GM18951 (cell line): ENCODE data around the gene LARP6.
"Not testable (repeated sequence)": the region's sequence is repeated elsewhere in the genome, so short reads cannot be mapped to it uniquely, and the experiment has no call there.

Experiments used
- POLR2A ChIP-seq: IDR thresholded peaks from 4 replicates; pipeline ENCODE4 v1.6.1; 2011; ENCODE audit warnings: mild to moderate bottlenecking; ENCODE audit not compliant: insufficient read length, insufficient read depth; ENCODE audit errors: extremely low read depth
- in situ Hi-C: fragments of 300-500 bp; cut with MboI; formaldehyde crosslinking; loops from one replicate; pipeline ENCODE4 v1.12.0; 2022; ENCODE audit warnings: low sequenced_read_pairs, mixed read lengths, inconsistent platforms; ENCODE audit not compliant: unreplicated experiment

LARP6 gene

DNA sequence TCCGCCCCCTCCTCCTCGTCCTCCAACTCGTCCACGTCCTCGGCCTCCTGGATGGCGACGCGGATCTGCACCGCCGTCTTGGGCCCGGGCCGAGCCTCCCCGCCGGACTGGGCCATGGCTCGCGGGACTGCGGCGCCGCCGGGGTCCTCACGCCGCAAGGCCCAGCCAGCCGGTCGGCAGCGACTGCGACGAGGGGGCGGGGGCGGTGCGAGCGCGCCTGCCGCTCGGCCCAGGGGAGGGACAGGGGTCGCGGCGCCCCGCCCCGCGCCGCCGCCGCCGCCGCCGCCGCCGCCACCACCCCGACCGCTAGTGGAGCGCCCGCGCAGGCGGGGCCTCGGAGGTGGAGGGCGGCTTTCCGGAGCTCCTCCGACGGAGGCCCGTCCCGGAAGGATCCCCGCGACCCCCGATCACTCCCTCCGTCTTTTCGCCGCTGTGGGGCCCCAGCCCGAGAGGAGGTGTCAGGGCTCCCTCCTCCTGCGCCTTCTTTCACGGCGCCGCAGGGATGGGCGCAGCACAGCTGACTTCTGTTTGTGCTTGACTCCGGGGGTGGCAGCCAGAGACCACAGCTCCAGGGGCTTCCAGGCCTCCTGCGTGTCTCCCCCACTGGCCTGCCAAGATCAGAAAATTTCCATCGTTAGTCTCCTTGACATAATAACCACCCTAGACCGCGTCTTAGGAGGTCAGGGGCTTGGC is at the start of gene LARP6:
Gene LARP6 (minus strand): TSS at position 185 of the 693 bp plus-strand sequence. CDS start 69 bp downstream, at position 116.
- in situ Hi-C loops = no loop called here

DNA sequence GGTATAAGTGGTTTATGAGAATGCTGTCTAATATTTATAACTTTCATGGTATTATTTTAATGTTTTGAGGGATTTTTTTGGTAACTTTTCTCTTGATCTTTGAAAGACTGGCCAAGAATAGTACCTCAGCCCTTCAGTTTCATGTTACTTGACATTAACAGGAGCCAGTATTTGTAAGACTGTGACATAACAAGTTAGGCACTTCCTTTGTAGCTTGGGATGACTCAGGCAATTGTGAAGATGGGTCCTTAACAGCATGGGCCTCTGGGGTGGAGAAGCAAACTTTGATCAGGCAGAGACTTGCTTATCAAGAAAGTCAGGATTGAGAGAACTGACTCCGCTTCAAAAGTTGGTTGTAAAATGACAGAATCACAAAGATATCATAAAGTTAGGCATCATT is 48.1 kb upstream of the LARP6 start:
- no peak for TF ChIP-seq POLR2A
- in situ Hi-C loops = no loop called here

More for the DNA sequence above, at the start of gene LARP6:
- no peak for TF ChIP-seq POLR2A

DNA sequence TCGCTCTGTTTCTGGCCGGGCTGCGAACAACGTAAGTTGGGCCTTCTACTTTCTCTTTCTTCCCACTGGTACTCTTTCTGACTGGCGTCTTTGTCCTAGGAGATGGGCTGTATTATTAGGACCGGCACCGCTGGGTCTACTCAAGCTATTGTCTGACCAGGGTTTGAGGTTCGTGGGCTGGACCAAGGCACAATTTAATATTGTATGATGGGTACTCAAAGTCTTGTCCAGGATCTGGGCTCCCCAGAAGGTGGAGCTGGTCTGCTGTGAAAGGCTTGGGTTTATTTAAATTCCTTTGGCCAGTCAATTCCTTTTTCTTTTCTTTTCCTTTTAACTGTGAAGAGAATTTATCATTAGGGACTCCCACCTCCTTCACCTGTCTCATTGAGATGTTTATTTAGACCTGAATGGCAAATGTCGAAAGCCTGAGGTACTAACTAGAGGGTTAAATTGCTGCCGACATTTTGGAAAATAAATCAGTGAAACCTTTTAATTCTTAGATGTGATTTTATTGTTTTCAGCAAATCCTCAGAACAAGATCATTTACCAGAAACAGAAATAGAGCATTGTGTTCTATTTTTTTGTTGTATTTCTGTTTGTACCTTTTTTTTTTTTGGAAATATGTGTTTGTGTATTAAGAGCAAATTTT is 39.1 kb upstream of the LARP6 start:
- no peak for TF ChIP-seq POLR2A
- in situ Hi-C loops = no loop called here

DNA sequence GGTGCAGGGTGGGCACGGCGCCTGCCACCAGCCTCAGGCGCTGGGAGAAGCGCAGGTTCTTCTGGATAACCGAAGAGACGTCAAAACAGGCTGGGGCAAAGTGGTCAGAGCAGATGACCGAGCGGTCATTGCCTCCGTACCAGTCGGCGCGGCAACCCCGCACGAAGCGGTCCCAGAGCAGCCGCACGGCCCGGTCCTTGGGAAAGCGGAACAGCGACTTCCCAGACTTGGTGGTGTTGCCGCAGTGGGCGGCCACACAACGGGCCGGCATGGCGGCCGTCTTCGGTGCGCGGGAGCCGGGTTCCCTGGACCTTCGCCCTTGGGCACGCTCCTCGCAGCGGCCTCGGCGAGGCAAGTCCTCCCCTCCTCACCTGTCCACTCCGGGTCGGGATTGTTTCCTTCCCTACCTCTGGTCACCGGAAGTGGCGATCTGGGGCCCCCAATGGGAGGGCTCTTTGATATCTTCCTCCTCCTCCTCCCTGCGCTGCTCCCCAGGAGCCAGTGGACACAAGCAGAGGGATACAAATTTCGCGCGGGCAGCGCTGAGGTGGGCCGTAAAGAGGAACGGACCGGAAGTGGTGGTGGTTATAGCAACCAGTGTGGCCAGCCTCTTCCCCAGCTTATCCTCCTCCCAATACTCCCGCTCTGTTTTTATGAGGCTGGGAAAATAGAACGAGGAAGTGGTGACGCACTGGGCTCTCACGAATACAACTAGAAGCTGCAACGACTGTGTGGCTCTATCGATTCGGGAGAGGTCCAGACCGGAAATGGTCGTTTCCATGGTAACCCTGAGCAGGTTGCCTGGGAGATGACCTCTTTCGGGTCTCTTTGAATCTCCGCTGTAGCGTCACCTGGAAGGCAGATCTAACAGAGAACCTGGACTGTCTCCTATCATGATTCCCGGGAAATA is 38.3 kb upstream of the LARP6 start, which contains the start of the genes LRRC49 and THAP10:
Gene LRRC49 (plus strand): TSS at position 825 of the 910 bp plus-strand sequence. CDS start 69 bp downstream, at position 894.
Gene THAP10 (minus strand): TSS at position 432 of the 910 bp plus-strand sequence. CDS start 161 bp downstream, at position 271.
- in situ Hi-C loops = no loop called here
- TF ChIP-seq POLR2A = peak; percentile 36

DNA sequence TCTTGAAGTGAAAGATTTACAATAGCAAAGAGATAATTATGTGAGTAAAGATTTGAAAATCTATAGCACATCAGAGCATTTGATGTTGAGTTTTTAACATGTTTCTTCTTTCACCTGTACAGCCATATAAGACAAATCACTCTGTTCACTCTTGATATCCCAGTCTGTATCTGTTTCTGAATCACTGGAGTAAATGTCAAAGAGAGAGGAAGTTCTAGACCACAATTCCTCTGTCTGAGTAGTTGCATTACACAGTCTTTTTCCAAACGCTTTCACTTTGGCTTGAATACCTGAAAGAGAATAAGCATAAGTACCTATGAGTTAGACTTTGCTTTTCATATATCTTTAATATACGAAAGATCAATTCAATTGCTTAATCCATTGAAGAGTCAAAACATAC is 28.4 kb upstream of the LARP6 start:
- TF ChIP-seq POLR2A = no peak
- in situ Hi-C loops = no loop called here

DNA sequence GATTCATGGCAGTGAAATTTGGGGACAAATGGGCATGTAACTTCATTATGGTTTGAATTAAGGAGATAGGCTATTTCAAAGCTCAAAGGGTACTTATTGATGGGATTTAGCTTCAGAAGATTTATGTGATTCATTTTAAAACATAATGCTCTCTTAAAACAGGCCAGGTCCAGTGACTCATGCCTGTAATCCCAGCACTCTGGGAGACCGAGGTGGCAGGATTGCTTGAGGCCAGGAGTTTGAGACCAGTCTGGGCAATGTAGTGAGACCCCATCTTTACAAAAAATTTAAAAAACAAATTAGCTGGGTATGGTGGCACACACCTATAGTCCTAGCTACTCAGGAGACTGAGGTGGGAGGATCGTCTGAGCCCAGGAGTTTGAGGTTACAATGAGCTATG is 26.8 kb upstream of the LARP6 start:
- in situ Hi-C loops = no loop called here

DNA sequence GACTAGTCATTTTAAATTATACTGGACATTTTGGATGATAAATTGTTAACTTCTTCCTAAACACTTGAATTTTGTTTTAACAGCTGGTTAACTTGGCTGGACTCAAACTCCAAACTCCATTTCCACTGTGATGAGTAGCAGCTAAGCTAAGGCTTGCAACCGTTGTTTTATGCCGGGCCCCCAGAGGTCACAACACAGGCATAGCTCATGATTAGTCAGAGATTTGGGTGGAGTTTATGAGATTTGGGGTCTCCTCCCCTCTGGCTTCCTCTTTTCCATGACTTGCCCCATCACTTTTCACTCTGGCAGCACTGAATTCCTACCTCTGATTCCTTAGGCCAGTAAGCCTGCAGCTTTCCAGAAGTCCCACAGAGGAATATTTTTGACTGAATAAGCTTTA is 25.4 kb upstream of the LARP6 start:
- TF ChIP-seq POLR2A = no peak
- in situ Hi-C loops = no loop called here

More for the DNA sequence above, 26.8 kb upstream of the LARP6 start:
- TF ChIP-seq POLR2A = no peak

DNA sequence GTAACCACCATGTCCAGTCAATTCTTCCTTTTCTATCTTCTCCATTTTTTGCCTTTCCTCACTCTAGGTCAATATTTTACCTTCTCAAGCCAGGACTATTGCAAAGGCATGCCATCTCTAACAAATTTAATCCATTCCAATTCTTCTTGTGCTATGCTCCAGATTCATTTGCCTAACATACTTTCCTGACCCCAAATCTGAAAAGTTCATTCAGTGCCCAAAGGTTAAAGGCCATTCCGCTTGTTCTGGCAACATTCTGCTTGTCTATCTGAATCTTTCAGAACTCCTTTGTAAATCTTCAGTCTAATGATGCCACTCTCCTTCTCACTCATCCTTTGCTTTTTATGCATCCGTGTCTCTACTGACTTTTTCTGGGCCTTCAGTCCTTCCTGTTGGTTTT is 22.7 kb upstream of the LARP6 start:
- in situ Hi-C loops = no loop called here
- TF ChIP-seq POLR2A = no peak

DNA sequence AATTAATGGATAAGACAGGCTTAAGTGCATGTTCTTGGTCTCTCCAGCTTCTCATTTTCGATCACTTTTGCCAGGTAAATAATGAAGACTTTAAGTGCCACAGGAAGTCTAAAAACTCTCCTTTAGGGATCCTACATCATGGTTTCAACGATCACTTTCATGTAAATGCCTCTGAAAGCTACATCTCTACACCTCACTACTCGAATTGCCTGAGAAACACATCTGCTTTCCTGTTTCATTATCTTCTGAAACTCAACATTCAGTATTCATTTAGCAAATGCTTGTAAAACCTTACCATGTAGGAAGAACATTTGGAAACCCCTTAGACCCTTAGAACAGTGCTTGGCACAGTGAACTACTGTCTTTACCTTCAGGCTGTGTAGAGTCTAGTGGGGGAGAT is 22.1 kb upstream of the LARP6 start:
- TF ChIP-seq POLR2A = no peak
- in situ Hi-C loops = no loop called here

DNA sequence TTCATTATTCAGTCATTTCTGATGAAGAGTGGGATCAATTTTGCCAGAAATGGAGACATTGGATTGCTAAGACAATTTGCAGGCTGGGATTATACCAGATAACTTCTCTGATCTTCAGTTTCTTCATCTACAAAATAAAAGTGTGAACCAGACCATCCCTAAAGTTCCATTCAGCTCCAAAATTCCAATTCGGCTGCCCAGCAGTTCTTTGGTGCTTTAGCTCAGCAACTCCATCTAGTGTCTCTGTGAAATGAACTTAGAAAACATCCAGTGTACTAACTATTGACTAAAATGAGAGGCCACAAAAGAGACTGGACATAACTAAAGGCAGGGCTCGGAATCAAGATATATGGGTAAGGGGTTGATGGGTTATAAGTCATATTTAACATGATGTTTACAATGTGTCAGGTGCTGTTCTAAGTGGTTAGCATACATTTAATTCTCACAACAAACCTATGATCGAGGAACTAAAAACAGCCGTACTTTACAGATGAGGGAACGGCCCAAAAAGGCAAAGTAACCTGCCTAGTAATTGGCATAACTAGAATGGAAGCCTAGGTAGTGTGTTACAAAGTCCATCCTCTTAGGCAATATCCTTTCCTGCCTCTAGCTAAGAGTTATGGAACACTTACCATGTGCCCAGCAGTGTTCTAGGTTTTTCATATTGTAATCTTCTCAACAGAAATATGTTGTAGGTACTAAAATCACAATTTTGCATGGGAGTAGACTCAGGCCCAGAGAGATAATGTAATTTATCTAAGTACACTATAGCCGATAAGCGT is 21.2 kb upstream of the LARP6 start:
- no peak for TF ChIP-seq POLR2A
- in situ Hi-C loops = no loop called here

DNA sequence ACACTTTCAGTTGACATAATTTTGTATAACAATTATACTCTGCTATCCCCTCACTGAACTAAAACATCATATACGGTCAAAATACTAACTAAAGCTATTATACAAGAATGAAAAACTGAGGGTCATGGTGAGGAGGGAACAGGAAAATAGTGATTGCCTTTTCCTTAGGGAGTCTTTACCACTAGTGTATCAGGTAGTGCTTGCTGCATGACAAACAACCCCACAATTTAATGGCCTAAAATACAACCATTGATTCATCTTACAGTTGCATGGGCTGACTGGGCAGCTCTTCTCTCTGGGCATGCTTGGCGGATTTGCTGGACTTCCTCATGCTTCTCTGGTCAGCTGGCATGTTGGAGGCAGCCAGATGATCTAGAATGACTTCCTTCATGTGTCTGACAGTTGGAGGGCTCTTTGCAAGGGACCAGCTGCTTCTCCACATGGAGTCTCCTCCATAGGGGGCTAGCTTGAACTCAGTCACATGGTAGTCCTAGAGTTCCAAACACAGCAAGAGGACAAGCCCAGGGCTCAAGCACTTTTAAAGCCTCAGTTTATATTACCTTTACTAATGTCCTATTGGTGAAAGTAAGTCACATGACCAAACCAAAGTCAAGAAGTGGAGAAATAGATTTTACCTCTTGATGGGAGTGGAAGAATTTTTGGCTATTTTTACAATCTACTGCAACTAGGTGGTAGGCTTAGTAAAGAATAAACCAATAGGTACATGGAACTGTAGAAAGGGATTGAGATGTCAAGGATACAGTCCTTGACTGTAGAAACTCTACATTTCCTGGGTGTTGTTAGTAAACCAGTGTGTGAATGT is 19.5 kb upstream of the LARP6 start:
- TF ChIP-seq POLR2A = no peak
- in situ Hi-C loops = no loop called here

DNA sequence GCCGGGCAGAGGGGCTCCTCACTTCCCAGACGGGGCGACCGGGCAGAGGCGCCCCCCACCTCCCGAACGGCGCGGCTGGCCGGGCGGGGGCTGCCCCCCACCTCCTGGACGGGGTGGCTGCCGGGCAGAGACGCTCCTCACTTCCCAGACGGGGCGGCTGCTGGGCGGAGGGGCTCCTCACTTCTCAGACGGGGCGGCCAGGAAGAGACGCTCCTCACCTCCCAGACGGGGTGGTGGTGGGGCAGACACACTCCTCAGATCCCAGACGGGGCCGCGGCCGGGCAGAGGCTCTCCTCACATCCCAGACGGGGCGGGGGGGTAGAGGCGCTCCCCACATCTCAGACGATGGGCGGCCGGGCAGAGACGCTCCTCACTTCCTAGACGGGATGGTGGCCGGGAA is 17.5 kb upstream of the LARP6 start:
- in situ Hi-C loops = not testable (repeated sequence)
